Astrocyte (in vitro differentiated cells and primary cell): Measurements from ENCODE around the gene AGA. TPM values are rescaled to one million over a fixed set of nuclear protein-coding genes. Genes with fewer than 3 reads are reported as not detected.
A peak's percentile ranks its signal among the peaks of the same experiment; 100 is the strongest.

ENCODE experiments used
- DNase-seq: peaks from one replicate; pipeline ENCODE4 v3.0.0-alpha.2; 2010; ENCODE audit warnings: low read depth
- FAIRE-seq: peaks from 2 replicates; lab custom pipeline; 2011; peaks lifted over from hg19 to GRCh38; lab: Jason Lieb, UNC
- H2AFZ ChIP-seq: 2 replicates; pipeline ENCODE4 v1.6.0; 2012; ENCODE audit warnings: low read depth, low read length, inconsistent platforms
- H3K27ac ChIP-seq: 2 replicates; pipeline ENCODE4 v1.5.1; 2011; ENCODE audit warnings: low read depth, low read length, inconsistent platforms
- H3K27me3 ChIP-seq: 2 replicates; pipeline ENCODE4 v1.6.0; 2011; ENCODE audit warnings: low read length, inconsistent platforms; ENCODE audit not compliant: insufficient read depth
- H3K36me3 ChIP-seq: 2 replicates; pipeline ENCODE4 v1.5.1; 2011; ENCODE audit warnings: low read length, inconsistent platforms; ENCODE audit not compliant: insufficient read depth
- H3K4me1 ChIP-seq: 2 replicates; pipeline ENCODE4 v1.5.1; 2011; ENCODE audit warnings: low read length, inconsistent platforms; ENCODE audit not compliant: insufficient read depth
- H3K4me2 ChIP-seq: 2 replicates; pipeline ENCODE4 v1.6.0; 2012; ENCODE audit warnings: low read length, inconsistent platforms
- H3K4me3 ChIP-seq: 2 replicates; pipeline ENCODE4 v1.5.1; 2011; ENCODE audit warnings: low read depth, mild to moderate bottlenecking, low read length, inconsistent platforms; ENCODE audit not compliant: insufficient read depth
- H3K79me2 ChIP-seq: 2 replicates; pipeline ENCODE4 v1.6.0; 2012; ENCODE audit warnings: mild to moderate bottlenecking, low read length, inconsistent platforms; ENCODE audit not compliant: insufficient read depth
- H3K9ac ChIP-seq: 2 replicates; pipeline ENCODE4 v1.6.0; 2012; ENCODE audit warnings: mild to moderate bottlenecking, low read length, inconsistent platforms
- H3K9me3 ChIP-seq: 2 replicates; pipeline ENCODE4 v1.5.1; 2012; ENCODE audit warnings: low read depth, mild to moderate bottlenecking, low read length, inconsistent platforms; ENCODE audit not compliant: insufficient read depth
- H4K20me1 ChIP-seq: 2 replicates; pipeline ENCODE4 v1.6.0; 2012; ENCODE audit warnings: low read length, inconsistent platforms; ENCODE audit not compliant: insufficient read depth
- H3K27ac Mint-ChIP-seq: one replicate; pipeline ENCODE4 v1.8.0; 2021; ENCODE audit warnings: mild to moderate bottlenecking, mixed read lengths; ENCODE audit not compliant: unreplicated experiment
- H3K27me3 Mint-ChIP-seq: one replicate; pipeline ENCODE4 v1.8.0; 2021; ENCODE audit warnings: low read depth, mixed read lengths; ENCODE audit not compliant: unreplicated experiment
- H3K36me3 Mint-ChIP-seq: one replicate; pipeline ENCODE4 v1.8.0; 2021; ENCODE audit warnings: low read depth, mixed read lengths; ENCODE audit not compliant: unreplicated experiment
- H3K4me1 Mint-ChIP-seq: one replicate; pipeline ENCODE4 v1.8.0; 2021; ENCODE audit warnings: low read depth, mixed read lengths; ENCODE audit not compliant: unreplicated experiment
- H3K4me3 Mint-ChIP-seq: one replicate; pipeline ENCODE4 v1.8.0; 2021; ENCODE audit warnings: mild to moderate bottlenecking, moderate library complexity, mixed read lengths; ENCODE audit not compliant: unreplicated experiment
- H3K9me3 Mint-ChIP-seq: one replicate; pipeline ENCODE4 v1.8.0; 2021; ENCODE audit warnings: mild to moderate bottlenecking, mixed read lengths; ENCODE audit not compliant: unreplicated experiment
- EZH2 ChIP-seq: IDR thresholded peaks from 2 replicates; pipeline ENCODE4 v1.6.1; 2012; ENCODE audit warnings: mild to moderate bottlenecking, low read length, inconsistent platforms; ENCODE audit not compliant: insufficient read depth
- total RNA-seq: library from RNA; stranded (reverse); gene quantifications from 2 replicates; pipeline ENCODE4 v1.2.1, GENCODE V29; 2021
- TF ChIP-seq, protein P1 (sequence below): IDR thresholded peaks from 2 replicates; pipeline ENCODE4 v1.5.1; 2011; ENCODE audit warnings: low read depth, mild to moderate bottlenecking, inconsistent platforms, low read length, moderate library complexity; ENCODE audit not compliant: insufficient read depth

The AGA gene
- total RNA-seq, 1 donor from 2014 or later, result 15.1 TPM

DNA sequence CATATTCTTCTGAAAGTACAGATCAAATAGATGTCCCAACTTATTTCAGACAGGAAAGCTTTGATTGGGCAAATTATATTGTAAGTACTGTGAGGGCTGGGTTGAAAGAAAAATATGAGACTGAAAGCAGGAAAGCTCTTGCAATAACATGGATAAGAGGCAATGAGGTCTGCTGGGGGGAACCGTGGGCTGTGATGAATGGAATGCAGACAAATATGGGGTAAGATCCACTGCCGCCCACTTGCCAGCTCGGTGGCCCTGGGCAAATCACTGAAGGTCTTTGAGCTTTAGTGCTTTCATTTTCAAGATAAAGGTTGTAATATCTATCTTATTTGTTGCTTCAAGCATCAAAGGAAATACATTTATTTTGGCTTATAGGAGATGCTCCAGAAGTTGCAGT lies 51.0 kb downstream of the AGA start:
- Histone ChIP-seq H3K36me3 (no peaks in the 10 kb centered on the region), H3K9me3 (no peaks in the 10 kb centered on the region)
- no peak overlapping the region for H3K4me3 Mint-ChIP-seq

DNA sequence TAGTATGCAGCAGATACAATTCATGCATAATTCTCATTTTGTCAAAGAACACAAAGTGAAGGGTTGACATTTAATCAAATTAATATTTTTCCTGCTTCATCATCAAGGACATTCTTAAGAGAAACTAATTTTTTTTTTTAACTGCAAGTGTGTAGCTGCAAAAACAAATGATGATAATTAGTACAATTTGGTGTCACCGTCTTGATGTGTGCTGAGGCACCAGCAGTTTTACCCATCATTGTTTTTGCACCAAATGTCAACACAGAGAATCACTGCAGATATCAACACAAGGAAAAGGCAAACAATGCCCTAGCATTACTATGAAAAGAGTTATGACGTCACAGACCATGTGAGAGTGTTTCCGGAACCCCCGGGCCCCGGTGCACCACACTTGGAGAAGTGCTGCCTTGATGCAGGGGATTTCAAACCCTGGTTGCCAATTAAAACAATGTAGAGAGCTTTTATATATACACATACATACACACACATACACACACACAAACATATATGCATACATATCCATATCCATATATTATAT lies 55.9 kb downstream of the AGA start:
- Mint-ChIP-seq H3K27me3 (no peaks in the 10 kb centered on the region), H3K4me3 (no peak overlapping the region), H3K9me3 (no peaks in the 10 kb centered on the region), H3K36me3 (no peaks in the 10 kb centered on the region), H3K4me1 (peaks cover 11% of the 10 kb centered on the region), H3K27ac (no peak overlapping the region)
- H3K9ac ChIP-seq, result no peak overlapping the region
- H4K20me1 ChIP-seq, result no peaks in the 10 kb centered on the region
- no peaks in the 10 kb centered on the region for H3K9me3 ChIP-seq
- H2AFZ ChIP-seq, result no peak overlapping the region
- FAIRE-seq (no peak), DNase-seq (no peak)
- no peaks in the 10 kb centered on the region for H3K79me2 ChIP-seq
- no peak overlapping the region for H3K4me2 ChIP-seq
- no peak for TF ChIP-seq EZH2
- TF ChIP-seq, protein P1, sequence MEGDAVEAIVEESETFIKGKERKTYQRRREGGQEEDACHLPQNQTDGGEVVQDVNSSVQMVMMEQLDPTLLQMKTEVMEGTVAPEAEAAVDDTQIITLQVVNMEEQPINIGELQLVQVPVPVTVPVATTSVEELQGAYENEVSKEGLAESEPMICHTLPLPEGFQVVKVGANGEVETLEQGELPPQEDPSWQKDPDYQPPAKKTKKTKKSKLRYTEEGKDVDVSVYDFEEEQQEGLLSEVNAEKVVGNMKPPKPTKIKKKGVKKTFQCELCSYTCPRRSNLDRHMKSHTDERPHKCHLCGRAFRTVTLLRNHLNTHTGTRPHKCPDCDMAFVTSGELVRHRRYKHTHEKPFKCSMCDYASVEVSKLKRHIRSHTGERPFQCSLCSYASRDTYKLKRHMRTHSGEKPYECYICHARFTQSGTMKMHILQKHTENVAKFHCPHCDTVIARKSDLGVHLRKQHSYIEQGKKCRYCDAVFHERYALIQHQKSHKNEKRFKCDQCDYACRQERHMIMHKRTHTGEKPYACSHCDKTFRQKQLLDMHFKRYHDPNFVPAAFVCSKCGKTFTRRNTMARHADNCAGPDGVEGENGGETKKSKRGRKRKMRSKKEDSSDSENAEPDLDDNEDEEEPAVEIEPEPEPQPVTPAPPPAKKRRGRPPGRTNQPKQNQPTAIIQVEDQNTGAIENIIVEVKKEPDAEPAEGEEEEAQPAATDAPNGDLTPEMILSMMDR, result no peak
- no peak overlapping the region for H3K27ac ChIP-seq
- H3K4me3 ChIP-seq, result no peak overlapping the region
- H3K36me3 ChIP-seq, result no peaks in the 10 kb centered on the region
- H3K4me1 ChIP-seq, result no peaks in the 10 kb centered on the region
- no peaks in the 10 kb centered on the region for H3K27me3 ChIP-seq

More for the DNA sequence above, 51.0 kb downstream of the AGA start:
- H3K4me3 ChIP-seq, result no peak overlapping the region
- H3K9ac ChIP-seq, result no peak overlapping the region
- Mint-ChIP-seq H3K4me1 (peaks cover 20% of the 10 kb centered on the region), H3K36me3 (no peaks in the 10 kb centered on the region), H3K27ac (peak overlapping the region; percentile 30), H3K27me3 (no peaks in the 10 kb centered on the region), H3K9me3 (no peaks in the 10 kb centered on the region)
- H3K79me2 ChIP-seq, result no peaks in the 10 kb centered on the region
- TF ChIP-seq, protein P1, result no peak
- TF ChIP-seq EZH2, result no peak
- H4K20me1 ChIP-seq, result no peaks in the 10 kb centered on the region
- no peak overlapping the region for H3K4me2 ChIP-seq
- H3K4me1 ChIP-seq, result no peaks in the 10 kb centered on the region
- no peak overlapping the region for H2AFZ ChIP-seq
- no peaks in the 10 kb centered on the region for H3K27me3 ChIP-seq
- DNase-seq, result peak; percentile 14
- H3K27ac ChIP-seq, result no peak overlapping the region
- no peak for FAIRE-seq

DNA sequence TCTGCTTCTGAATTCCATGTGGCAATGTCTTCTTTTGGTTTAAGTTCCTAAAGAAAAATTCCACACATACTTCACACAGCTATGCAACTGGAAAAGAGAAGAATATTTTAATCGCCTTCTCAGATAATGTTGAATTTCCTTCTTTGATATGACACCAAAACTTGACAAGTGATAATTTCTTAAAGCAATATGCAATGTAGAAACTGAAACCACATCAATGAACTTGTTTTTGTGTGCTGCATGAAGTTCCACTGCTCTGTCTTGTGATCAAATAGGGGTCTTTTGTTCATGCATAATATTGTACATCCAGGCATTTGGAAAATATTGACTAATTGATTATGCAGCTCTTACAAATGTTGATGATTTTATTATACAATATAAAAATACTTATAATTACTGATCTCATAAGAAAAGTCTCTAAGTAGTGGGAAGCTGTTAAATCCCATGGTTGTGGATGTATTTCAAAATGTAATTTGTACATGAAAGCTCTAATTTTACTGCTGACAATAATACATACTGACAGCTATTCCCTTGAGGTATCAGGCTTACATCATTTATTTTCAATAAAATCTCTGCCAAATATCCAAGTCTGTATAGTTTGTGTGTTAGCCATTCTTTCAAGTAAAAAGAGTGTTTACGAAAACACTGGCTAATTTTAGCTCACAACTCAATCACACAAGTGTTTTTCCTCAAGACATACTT lies 56.5 kb downstream of the AGA start:
- Histone ChIP-seq H3K9me3 (no peaks in the 10 kb centered on the region), H3K27ac (no peak overlapping the region), H3K4me1 (no peaks in the 10 kb centered on the region), H3K79me2 (no peaks in the 10 kb centered on the region), H3K27me3 (no peaks in the 10 kb centered on the region), H3K4me2 (no peak overlapping the region), H3K4me3 (no peak overlapping the region), H4K20me1 (no peaks in the 10 kb centered on the region), H2AFZ (no peak overlapping the region), H3K9ac (no peak overlapping the region), H3K36me3 (no peaks in the 10 kb centered on the region)
- H3K4me1 Mint-ChIP-seq, result peaks cover 6% of the 10 kb centered on the region
- TF ChIP-seq, protein P1, result no peak
- TF ChIP-seq EZH2, result no peak
- no peaks in the 10 kb centered on the region for H3K27me3 Mint-ChIP-seq
- no peak overlapping the region for H3K27ac Mint-ChIP-seq
- no peak for FAIRE-seq
- no peaks in the 10 kb centered on the region for H3K36me3 Mint-ChIP-seq
- no peaks in the 10 kb centered on the region for H3K9me3 Mint-ChIP-seq
- DNase-seq, result peak; percentile 14
- H3K4me3 Mint-ChIP-seq, result no peak overlapping the region
